ENCODE measurements around the gene GPR84. TPM values are rescaled to one million over a fixed set of nuclear protein-coding genes. Genes with fewer than 3 reads are reported as not detected.

Gene GPR84
- total and polyA plus RNA-seq, 2 of the 13 experiments (the other 11 are each of a cell fraction or from before 2014, with no cell fraction given), result not detected

DNA sequence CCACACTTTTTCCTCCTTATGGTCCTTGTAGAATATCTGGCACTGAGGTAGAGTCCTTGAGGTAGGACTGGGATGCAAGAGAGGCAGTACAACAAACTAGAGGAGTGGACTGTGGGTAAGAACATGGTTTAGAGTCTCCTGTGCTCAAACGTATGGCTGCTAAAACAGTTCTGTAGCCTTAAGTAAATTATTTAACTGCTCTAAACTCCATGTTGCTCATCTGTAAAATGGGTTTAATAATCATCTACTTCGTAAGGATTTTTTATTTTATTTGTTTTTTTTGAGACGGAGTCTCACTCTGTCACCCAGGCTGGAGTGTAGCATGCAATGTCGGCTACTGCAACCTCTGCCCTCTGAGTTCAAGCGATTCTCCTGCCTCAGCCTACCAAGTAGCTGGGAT is 42.9 kb downstream of the GPR84 start:
- H2AFZ ChIP-seq (ENCODE audit: low read length), result no peak overlapping the region
- no peaks in the 10 kb centered on the region; a peak in 1 of 5 replicates for H3K27me3 ChIP-seq (ENCODE audit: control insufficient read depth in 1 of 2, insufficient read depth in 2 of 2, low read length in 2 of 2)
- H3K9me3 ChIP-seq (ENCODE audit: low read length), result no peaks in the 10 kb centered on the region
- 72% methylated on average over 5 of the region's 5 CpGs for WGBS (ENCODE audit: low lambda C conversion rate)
- DNase-seq (ENCODE audit: low spot score) (no peak), ATAC-seq (no peak), FAIRE-seq (no peak)
- no peak overlapping the region for H3K9ac ChIP-seq (ENCODE audit: insufficient read depth, low read depth, low read length)
- ChIA-PET CTCF (ENCODE audit: low intra/inter-chr PET ratio, low total read pairs) (interaction anchor here (1.0 kb wide), 1 partner anchor 26 kb away, joined by 3 read pairs; no protein-coding TSS in a partner anchor), POLR2A (no interaction called here)
- peaks cover 9% of the 10 kb centered on the region for H3K4me1 ChIP-seq (ENCODE audit: insufficient read depth, low read length)
- peaks cover 9% of the 10 kb centered on the region for H3K79me2 ChIP-seq (ENCODE audit: insufficient read depth, low read length)
- no peak overlapping the region for H3K27ac ChIP-seq (ENCODE audit: extremely low read length, insufficient read depth, low read length)
- BruUV-seq (replicated peaks), result no TSS peak
- H4K20me1 ChIP-seq (ENCODE audit: insufficient read depth, low read length), result no peaks in the 10 kb centered on the region
- intact Hi-C loops (cut with micrococcal nuclease; ENCODE audit: unreplicated experiment), result no loop called here
- no peak overlapping the region for H3K4me2 ChIP-seq (ENCODE audit: low read depth, low read length)
- H3K36me3 ChIP-seq (replicated peaks in 1 of 2; ENCODE audit: control insufficient read depth in 1 of 2, insufficient read depth in 2 of 2, low read length in 2 of 2), result no peaks in the 10 kb centered on the region
- in situ Hi-C loops (cut with HindIII; ENCODE audit: extremely low pct_ligation_motif_present, low pct_unique_long_range_greater_than_20kb), result no loop called here
- no peak overlapping the region for H3K4me3 ChIP-seq (replicated peaks in 1 of 3; ENCODE audit: insufficient read depth in 1 of 3, low read depth in 2 of 3, low read length in 3 of 3)
- peak; percentile 76 for TF ChIP-seq ZNF629 (CRISPR knock-in tag; conservative IDR thresholded peaks at IDR 0.05)
- TF ChIP-seq, protein P1, sequence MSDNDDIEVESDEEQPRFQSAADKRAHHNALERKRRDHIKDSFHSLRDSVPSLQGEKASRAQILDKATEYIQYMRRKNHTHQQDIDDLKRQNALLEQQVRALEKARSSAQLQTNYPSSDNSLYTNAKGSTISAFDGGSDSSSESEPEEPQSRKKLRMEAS (IDR thresholded peaks at IDR 0.05), result no peak

MicroRNAs encoded within 50 kb of the gene (microRNA counts, 767-probe panel; counts per million panel counts)
- microRNA hsa-miR-148b-3p, result not detected

Small RNAs within 50 kb of the gene (microRNA-seq; reads per million reads assigned to microRNA genes)
- 268 reads per million, percentile 80 among the genes with 10 or more reads in this experiment for gene MIR148B

Small RNAs within 50 kb of the gene (small RNA-seq; reads per million reads assigned to genes)
- gene MIR148B (ENCODE audit: insufficient read depth in 2 of 3, insufficient read length in 3 of 3, low read depth in 2 of 3, low replicate concordance in 1 of 3) (12.8 to 4,787 (median 1,770) reads per million in 3 experiments), gene RN7SL744P (ENCODE audit: insufficient read depth in 2 of 3, insufficient read length in 3 of 3, low read depth in 2 of 3, low replicate concordance in 1 of 3) (0 reads per million in 3 experiments), gene RNU6-950P (ENCODE audit: insufficient read depth in 2 of 3, insufficient read length in 3 of 3, low read depth in 2 of 3, low replicate concordance in 1 of 3) (0 reads per million in 3 experiments)

Other genes with a start within 250 kb of the GPR84 start
- 35.6 and 36.9 TPM in 2 replicates for gene SMUG1, start 175.5 kb downstream of the GPR84 start, total RNA-seq (2016; rRNA removed; fragmentation: Illumina TruSeq; extraction: Trizol)
- 31.9 and 36.1 TPM in 2 replicates for gene SMUG1, start 175.5 kb downstream of the GPR84 start, polyA plus RNA-seq (2011; rRNA removed)
- 22.2 and 45.4 TPM in 2 replicates for gene CBX5, start 84.4 kb downstream of the GPR84 start, total RNA-seq (2016; rRNA removed; fragmentation: Illumina TruSeq; extraction: Trizol)
- 10.5 and 16.0 TPM in 2 replicates for gene CBX5, start 84.4 kb downstream of the GPR84 start, polyA plus RNA-seq (2011; rRNA removed)
- 1,820 and 2,673 TPM in 2 replicates for gene HNRNPA1, start 83.8 kb downstream of the GPR84 start, total RNA-seq (2016; rRNA removed; fragmentation: Illumina TruSeq; extraction: Trizol)
- gene HNRNPA1, start 83.8 kb downstream of the GPR84 start, polyA plus RNA-seq (2011; rRNA removed), result 480 and 535 TPM in 2 replicates
- gene NFE2, start 63.5 kb downstream of the GPR84 start, total RNA-seq (2016; rRNA removed; fragmentation: Illumina TruSeq; extraction: Trizol), result 7.8 and 8.5 TPM in 2 replicates
- gene NFE2, start 63.5 kb downstream of the GPR84 start, polyA plus RNA-seq (2011; rRNA removed), result 4.1 and 4.5 TPM in 2 replicates
- 125 and 201 TPM in 2 replicates for gene COPZ1, start 39.4 kb downstream of the GPR84 start, total RNA-seq (2016; rRNA removed; fragmentation: Illumina TruSeq; extraction: Trizol)
- 134 and 184 TPM in 2 replicates for gene COPZ1, start 39.4 kb downstream of the GPR84 start, polyA plus RNA-seq (2011; rRNA removed)
- 0.44 and 0.49 TPM in 2 replicates for gene ZNF385A, start 20.2 kb upstream of the GPR84 start, total RNA-seq (2016; rRNA removed; fragmentation: Illumina TruSeq; extraction: Trizol)
- gene ZNF385A, start 20.2 kb upstream of the GPR84 start, polyA plus RNA-seq (2011; rRNA removed), result 0.31 and 0.67 TPM in 2 replicates
- gene ITGA5, start 54.8 kb upstream of the GPR84 start, total RNA-seq (2016; rRNA removed; fragmentation: Illumina TruSeq; extraction: Trizol), result 0.20 and 0.28 TPM in 2 replicates
- 0.40 and 0.52 TPM in 2 replicates for gene ITGA5, start 54.8 kb upstream of the GPR84 start, polyA plus RNA-seq (2011; rRNA removed)
- gene GTSF1, start 109.1 kb upstream of the GPR84 start, total RNA-seq (2016; rRNA removed; fragmentation: Illumina TruSeq; extraction: Trizol), result not detected in 2 replicates
- gene GTSF1, start 109.1 kb upstream of the GPR84 start, polyA plus RNA-seq (2011; rRNA removed), result not detected in 2 replicates
- not detected in 2 replicates for gene NCKAP1L, start 133.3 kb upstream of the GPR84 start, total RNA-seq (2016; rRNA removed; fragmentation: Illumina TruSeq; extraction: Trizol)
- not detected in 2 replicates for gene NCKAP1L, start 133.3 kb upstream of the GPR84 start, polyA plus RNA-seq (2011; rRNA removed)
- gene PDE1B, start 185.1 kb upstream of the GPR84 start, total RNA-seq (2016; rRNA removed; fragmentation: Illumina TruSeq; extraction: Trizol), result not detected in 2 replicates
- not detected in 2 replicates for gene PDE1B, start 185.1 kb upstream of the GPR84 start, polyA plus RNA-seq (2011; rRNA removed)
- gene PPP1R1A, start 224.2 kb upstream of the GPR84 start, total RNA-seq (2016; rRNA removed; fragmentation: Illumina TruSeq; extraction: Trizol), result 0.20 TPM in 1 of 2 replicates, not detected in the other
- not detected in 2 replicates for gene PPP1R1A, start 224.2 kb upstream of the GPR84 start, polyA plus RNA-seq (2011; rRNA removed)